DMS153 treated with DMSO at 0.1 percent for 48 hours (cell line): ENCODE measurements around the gene TRAF5.
A peak's percentile ranks its signal among the peaks of the same experiment; 100 is the strongest.
"Not testable (repeated sequence)": the region's sequence is repeated elsewhere in the genome, so short reads cannot be mapped to it uniquely, and the experiment has no call there.

Experiments used
- DNase-seq: peaks from one replicate; lab custom pipeline; 2025; ENCODE audit not compliant: unreplicated experiment; lab: John Stamatoyannopoulos, UW

The TRAF5 gene

GRCh38 chr1:211344152-211344618 is 17.6 kb downstream of the TRAF5 start:
- no peak for DNase-seq

GRCh38 chr1:211345719-211346118 is 19.1 kb downstream of the TRAF5 start:
- peak; percentile 47 for DNase-seq

GRCh38 chr1:211347077-211347844 is 20.6 kb downstream of the TRAF5 start:
- DNase-seq: no peak

DNA sequence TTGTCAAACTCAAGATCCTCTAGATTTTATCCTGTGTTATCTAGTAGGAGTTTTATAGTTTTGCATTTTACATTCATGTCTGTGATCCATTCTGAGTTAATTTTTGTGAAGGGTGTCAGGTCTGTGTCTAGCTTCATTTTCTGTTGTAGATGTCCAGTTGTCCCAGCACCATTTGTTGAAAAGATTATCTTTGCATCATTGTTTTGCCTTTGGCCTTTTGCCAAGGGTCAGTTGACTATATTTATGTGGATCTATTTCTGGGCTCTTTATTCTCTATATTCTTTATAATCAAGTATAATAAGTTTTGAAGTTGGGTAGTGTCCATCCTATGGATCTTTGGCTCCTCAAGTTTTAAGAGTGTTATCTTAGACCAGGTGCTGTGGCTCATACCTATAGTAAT is 21.9 kb downstream of the TRAF5 start:
- DNase-seq: no peak

- no peak for DNase-seq
Observed at GRCh38 chr1:211349741-211350140, 23.1 kb downstream of the TRAF5 start.

- not testable (repeated sequence) for DNase-seq
Observed at GRCh38 chr1:211352055-211352454, 25.4 kb downstream of the TRAF5 start.

DNA sequence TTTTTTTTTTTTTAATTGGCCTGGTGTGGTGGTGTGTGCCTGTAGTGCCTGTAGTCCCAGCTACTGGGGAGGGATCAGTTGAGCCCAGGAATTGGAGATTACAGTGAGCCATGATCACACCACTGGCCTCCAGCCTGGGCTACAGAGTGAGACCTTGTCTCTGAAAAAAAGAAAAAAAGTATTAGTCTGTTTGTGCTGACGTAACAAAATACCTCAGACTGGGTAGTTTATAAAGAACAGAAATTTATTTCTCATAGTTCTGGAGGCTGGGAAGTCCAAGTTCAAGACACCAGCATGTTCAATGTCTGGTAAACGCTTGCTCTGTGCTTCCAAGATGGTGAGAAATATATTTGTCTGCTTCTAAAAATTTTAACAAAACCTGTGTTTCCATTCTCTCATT is 25.8 kb downstream of the TRAF5 start:
- no peak for DNase-seq

DNA sequence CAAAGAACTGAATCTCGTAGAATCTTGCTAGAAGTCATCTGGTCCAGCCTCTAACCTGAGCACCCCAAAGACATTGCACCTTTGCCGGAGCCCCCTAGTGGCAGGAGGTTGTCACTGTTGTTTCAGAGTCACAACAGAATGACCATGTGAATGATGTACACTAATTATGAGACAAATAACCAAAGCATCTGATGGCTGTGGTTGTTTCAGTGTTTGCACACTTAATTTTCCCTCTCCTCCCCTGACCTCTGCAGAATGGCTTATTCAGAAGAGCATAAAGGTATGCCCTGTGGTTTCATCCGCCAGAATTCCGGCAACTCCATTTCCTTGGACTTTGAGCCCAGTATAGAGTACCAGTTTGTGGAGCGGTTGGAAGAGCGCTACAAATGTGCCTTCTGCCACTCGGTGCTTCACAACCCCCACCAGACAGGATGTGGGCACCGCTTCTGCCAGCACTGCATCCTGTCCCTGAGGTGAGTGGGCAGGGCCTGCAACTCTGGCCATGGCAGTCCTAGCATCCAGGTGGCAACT is 26.4 kb downstream of the TRAF5 start:
- DNase-seq: no peak

DNA sequence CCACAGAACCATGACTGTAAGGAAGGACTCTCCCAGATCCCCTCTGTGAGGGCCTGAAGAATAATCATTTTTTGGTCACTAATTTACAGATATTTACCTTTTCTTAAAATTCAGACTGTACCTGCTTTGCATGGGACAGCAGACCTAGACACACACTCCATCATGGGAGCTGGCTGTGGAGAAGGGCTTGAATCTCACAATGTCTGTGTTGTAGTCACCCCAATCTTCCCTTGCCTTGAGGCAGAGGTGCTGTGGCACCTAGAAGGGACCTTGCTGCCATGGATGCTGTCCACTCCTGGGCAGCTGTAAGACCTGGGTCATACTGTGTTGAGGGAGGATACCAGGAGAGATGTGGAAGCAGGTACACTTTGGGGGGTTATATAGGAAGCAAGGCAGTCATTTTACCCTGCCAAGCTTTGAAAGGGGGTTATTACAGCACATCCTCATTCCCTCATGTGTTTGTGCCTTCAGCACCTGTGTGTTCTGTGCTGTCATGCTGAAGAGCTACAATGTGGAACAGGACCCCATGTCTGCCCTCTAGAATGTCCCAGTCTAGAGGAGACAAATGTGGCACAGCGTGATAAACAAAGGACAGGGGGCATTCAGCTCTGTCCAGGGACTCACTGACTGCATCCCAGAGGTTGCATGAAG is 27.1 kb downstream of the TRAF5 start:
- DNase-seq: no peak

DNA sequence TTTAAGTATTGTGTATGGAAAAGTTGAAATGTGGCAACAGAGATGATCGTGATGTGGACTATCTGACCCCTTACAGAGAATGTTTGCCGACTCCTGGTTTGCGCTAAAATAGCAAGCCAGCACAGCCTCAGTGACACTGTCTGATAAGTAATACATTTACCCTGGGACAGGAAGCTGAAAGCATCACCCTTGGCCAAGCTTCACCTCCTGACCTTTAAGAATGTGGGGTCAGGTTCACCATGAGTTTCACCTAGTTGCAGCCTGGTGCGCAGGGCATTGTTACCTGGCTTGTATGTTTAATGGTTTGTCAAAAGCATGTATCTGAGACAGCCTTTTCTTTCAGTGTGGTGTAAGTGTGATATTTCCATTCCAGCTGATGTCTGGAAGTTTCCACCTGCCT is 29.2 kb downstream of the TRAF5 start:
- DNase-seq: no peak

GRCh38 chr1:211356723-211357407 is 30.2 kb downstream of the TRAF5 start:
- no peak for DNase-seq

GRCh38 chr1:211358685-211359084 is 32.1 kb downstream of the TRAF5 start:
- DNase-seq: no peak

- DNase-seq: no peak
Observed at GRCh38 chr1:211359876-211360275, 33.2 kb downstream of the TRAF5 start.

- no peak for DNase-seq
Observed at GRCh38 chr1:211361202-211361601, 34.6 kb downstream of the TRAF5 start.

- no peak for DNase-seq
Observed at GRCh38 chr1:211369640-211370039, 43.0 kb downstream of the TRAF5 start.

DNA sequence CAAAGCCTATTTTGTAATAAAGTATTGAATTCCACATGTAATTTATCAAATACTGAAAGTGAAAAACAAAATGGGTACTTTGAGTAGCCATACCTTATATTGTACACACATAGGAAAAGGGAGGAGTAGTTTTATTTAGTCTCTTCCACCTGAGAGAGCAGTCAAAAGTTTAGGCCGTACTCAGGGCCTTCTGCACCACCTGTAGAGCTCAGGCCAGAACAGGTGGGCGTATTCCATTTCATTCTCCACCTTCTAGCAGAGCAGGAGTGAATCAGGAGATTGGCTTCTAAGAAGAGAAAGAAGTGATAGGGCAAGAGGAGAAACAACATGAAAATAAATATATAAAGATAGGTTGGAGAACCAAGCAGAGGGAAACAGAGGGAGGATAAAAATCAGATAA is 44.0 kb downstream of the TRAF5 start:
- DNase-seq: no peak

GRCh38 chr1:211371406-211372105 is 44.9 kb downstream of the TRAF5 start:
- DNase-seq: no peak

GRCh38 chr1:211372463-211372862 is 45.8 kb downstream of the TRAF5 start:
- no peak for DNase-seq

- no peak for DNase-seq
Observed at GRCh38 chr1:211375146-211375818, 48.6 kb downstream of the TRAF5 start.

DNA sequence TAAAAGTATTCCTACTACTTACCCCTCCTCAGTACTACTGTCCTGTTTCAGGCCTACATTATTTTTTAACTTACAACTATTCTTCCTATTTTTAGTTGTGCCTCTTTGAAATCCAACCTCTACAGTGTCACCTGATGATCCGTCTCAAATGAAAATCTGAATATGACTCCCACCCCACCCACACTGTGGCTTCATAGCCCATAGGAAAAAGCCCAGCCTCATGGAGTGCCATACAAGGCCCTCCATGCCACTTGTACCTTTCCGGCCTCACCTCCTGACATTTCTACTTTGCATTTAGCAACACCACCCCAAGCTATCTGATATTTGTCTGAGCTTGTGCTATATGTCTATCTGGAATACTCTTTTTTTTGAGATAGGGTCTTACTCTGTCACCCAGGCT is 49.3 kb downstream of the TRAF5 start:
- no peak for DNase-seq
